HG03039 (cell line): ENCODE measurements around the gene LY6G6D.
A peak's percentile ranks its signal among the peaks of the same experiment; 100 is the strongest.
"Not testable (repeated sequence)": the region's sequence is repeated elsewhere in the genome, so short reads cannot be mapped to it uniquely, and the experiment has no call there.

Experiments used
- ATAC-seq: cut with Tn5 transposase; IDR thresholded peaks from one replicate; pipeline ENCODE4 v1.9.1; 2021; ENCODE audit warnings: mild to moderate bottlenecking, moderate library complexity; ENCODE audit not compliant: unreplicated experiment

The LY6G6D gene

DNA sequence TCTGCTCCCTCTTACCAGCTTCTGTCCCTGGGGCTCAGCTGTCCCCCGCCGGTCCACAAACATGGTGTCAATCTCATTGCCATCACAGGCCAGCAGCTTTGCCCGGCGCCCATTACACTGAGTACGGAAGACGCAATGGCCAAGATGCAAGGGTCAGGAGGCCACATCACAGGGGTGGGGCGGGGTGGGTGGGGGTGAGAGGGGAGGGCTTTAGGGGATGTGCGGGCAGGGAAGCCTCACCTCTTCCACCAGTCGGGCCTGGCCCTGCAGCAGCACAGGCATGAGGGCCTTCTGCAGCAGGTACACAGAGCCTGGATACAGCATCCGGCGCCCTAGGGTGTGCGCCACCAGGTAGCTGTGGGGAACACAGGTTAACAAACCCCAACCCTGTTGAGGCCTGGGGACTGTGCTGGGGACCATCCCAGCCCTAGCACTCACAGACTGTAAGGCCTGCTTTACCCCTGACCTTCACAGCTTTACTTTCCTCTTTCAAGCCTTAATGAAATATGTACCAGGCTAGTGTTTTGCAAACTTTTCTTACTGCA is 23.5 kb upstream of the LY6G6D start:
- ATAC-seq = no peak

- ATAC-seq = no peak
These were observed 22.8 kb upstream of the LY6G6D start for GRCh38 chr6:31692353-31692752.

DNA sequence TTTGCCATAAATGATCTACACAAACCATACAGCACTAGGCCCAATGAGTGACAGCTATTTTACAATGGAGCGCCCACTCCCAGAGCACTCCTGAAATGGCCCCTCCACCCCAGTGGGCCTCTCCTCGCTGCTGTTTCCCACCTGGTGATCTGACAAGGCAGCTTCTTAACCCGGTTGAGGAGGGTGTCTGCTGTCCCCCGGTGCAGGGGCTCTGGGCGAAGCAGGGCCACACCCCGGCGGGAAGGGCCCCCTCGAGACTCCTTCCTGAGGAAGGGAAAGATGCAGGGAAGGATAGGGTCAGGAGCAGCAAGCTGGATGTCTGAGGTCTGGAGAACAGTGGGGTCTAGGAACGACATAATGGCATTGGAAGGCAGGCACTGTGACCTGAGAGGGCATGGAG is 22.3 kb upstream of the LY6G6D start:
- ATAC-seq = no peak

GRCh38 chr6:31693535-31693934 is 21.6 kb upstream of the LY6G6D start:
- ATAC-seq = no peak

DNA sequence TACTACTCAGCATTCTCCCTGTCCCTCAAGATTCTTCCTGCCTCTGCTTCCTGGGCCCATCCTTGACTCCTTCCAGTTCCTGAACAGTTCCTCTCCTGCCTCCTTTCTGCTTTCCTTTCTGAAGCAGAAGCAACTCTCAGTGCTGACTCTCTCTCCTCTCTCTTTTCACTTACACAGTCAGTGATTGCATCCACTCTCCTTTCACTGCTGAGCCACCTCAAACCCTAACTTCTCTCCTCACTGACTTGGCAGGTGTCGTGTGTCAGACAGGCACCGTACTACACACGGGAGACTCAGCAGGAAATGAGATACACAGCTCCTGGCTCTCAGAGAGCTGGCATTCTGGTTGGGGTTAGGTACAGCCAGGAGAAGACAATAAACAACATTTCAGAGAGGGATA is 17.6 kb upstream of the LY6G6D start:
- ATAC-seq = no peak

GRCh38 chr6:31700740-31701401 is 14.3 kb upstream of the LY6G6D start:
- ATAC-seq = no peak

GRCh38 chr6:31701666-31702404 is 13.3 kb upstream of the LY6G6D start:
- no peak for ATAC-seq

GRCh38 chr6:31702405-31702818 is 12.7 kb upstream of the LY6G6D start:
- ATAC-seq = no peak

GRCh38 chr6:31702819-31703716 is 12.1 kb upstream of the LY6G6D start, which contains the start of gene ABHD16A:
Gene ABHD16A (minus strand): TSS chr6:31703324. CDS start chr6:31703281, 43 bp downstream.
- ATAC-seq = peak; percentile 86

DNA sequence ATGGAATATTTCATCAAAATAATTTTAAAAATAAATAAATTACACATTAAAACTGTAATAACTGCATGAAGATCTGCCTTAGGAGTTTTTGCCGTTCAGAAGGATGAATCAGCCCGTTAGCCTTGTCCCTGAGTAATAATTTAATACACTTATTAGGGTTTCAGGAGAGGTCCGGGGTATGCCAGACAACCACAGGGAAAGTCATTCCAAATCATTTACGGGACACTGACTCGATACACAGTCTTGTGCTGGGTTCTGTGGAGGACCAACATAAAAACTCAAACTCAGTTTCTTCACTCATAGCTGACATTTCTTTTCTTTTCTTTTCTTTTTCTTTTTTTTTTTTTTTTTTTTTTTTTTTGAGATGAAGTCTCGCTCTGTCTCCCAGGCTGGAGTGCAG is 9.2 kb upstream of the LY6G6D start:
- no peak for ATAC-seq

DNA sequence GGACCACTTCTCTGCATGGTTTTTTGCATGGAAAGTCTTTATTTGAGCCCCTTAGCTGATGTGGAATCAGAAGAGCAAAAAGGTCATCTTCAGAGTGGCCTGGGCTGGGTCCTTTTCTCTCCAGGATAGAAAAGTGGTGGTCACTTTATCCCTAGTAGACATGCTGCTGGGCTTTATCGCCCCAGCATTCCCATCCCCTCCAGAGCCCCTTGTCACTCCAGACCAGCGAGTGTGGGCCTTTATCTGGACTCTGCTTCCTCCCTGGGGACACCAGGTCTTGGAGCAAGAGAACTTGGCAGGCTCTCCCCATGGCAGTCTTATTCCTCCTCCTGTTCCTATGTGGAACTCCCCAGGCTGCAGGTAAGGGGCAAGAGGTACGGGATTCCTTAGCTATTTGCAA is 8.5 kb upstream of the LY6G6D start, which contains the start of gene LY6G6F:
Gene LY6G6F (plus strand): TSS at position 268 of the 400 bp plus-strand sequence. CDS start 41 bp downstream, at position 309.
- no peak for ATAC-seq

DNA sequence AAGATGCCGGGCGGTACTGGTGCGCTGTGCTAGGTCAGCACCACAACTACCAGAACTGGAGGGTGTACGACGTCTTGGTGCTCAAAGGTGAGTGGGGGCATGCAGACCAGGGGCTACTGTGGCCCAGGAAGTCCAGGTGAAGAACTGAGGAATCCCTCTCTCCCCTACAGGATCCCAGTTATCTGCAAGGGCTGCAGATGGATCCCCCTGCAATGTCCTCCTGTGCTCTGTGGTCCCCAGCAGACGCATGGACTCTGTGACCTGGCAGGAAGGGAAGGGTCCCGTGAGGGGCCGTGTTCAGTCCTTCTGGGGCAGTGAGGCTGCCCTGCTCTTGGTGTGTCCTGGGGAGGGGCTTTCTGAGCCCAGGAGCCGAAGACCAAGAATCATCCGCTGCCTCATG is 7.4 kb upstream of the LY6G6D start:
- no peak for ATAC-seq

GRCh38 chr6:31708224-31708623 is 6.9 kb upstream of the LY6G6D start:
- no peak for ATAC-seq

GRCh38 chr6:31709157-31709556 is 6.0 kb upstream of the LY6G6D start:
- not testable (repeated sequence) for ATAC-seq

DNA sequence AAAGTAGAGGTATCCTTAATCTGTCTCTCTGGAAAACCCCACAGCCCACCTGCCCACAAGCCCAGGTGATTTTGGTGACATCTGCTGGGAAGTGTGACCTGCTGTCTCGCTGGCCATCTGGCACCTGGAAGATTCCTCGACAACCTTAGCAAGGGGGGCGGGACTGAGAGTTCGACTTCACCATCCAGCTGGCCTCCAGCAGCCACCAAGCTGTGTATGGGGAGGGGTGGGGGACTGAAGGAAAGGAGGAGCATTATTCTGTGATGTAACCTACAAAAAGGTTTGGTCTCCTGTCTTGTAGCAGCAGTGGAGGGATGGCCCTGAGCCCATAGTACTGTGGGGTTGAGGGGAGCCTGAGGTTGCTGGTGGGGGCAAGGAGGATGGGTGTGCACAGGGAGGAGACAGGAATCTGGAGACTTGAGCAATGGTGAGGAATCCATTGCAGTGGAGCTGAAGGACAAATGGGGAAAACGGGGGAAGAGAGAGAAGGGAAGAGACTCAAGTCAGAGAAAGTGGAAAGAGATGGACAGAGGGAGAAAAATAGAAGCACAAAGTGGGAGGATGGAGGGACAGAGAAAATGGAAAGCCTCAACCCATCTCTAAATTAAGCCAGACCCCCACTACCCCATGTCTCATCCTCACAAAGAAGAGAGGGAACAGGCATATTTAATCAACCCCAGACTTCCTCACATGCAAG is 4.5 kb upstream of the LY6G6D start:
- ATAC-seq = no peak

GRCh38 chr6:31711233-31711632 is 3.9 kb upstream of the LY6G6D start:
- no peak for ATAC-seq

- ATAC-seq = no peak
These were observed 2.9 kb upstream of the LY6G6D start for GRCh38 chr6:31712296-31712695.

GRCh38 chr6:31713465-31713864 is 1.7 kb upstream of the LY6G6D start:
- no peak for ATAC-seq

DNA sequence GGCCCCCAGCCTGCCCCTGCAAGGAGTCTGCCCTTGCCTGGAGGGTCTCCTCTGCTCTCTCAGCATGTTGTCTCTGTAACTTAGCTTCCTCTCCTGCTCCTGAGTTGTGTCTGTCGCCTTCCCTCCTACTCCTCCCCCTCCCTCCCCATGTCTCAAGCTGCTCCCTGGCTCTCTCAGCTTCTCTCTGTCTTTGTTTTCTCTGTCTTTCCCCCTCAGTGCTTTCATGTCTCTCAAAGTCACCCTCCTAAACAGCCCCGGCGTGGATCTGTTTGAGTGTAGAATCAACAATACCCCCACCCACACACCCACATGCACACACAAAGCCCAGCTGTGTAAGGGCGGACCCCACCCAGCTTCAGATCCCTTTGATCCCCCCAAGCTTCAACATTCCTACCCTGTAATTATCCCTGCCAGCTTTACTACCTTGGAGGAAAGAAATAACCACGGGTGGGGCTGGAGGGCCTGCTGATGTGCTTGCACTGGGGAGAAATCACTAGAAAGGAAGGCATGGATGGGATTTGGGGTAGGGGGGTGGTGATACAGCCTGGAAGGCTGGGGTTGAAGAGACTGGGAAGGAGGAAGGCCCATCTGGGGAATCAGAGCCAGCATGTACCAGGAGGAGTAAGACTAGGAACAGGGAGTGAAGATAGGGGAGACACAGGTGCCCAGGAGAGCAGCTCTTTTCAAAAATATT is 1.0 kb upstream of the LY6G6D start:
- ATAC-seq = no peak
